ENCODE data around the gene DMXL1. TPM values are rescaled to one million over a fixed set of nuclear protein-coding genes. Genes with fewer than 3 reads are reported as not detected.

Gene DMXL1
- total and polyA plus RNA-seq, 4 donors, result 8.8 to 125 (median 27.0) TPM

DNA sequence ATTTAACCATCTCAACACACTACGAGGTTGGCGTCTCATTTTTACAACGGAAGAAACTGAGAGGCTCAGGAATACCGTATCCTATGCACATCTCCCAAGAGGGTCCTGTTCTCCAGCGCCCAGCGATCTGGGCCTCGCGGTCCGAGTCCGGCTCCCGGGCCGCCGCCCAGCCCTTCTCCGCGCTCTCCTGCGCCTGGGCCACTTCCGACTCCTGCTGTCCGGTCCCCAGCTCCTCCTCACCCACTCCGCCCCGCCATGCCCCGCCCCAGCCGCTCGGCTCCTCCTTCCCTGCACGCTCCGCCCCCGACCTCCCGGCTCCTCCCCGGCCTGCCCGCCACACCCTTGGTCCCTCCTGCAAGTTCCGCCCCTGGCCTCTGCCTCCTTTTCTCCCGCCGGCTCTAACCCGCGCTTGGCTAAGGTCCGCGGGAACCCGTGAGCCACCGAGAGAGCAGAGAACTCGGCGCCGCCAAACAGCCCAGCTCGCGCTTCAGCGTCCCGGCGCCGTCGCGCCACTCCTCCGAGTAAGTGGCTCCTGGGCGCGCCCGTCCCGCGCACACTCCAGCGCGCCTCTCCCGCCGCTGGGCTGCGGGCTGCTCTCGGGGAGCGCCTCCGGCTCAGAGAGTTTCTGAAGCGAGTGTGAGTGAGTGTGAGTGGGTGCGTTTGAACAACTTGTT is 197.6 kb downstream of the DMXL1 start:
- H3K27me3 ChIP-seq (ENCODE audit: control insufficient read depth in 3 of 3, insufficient read depth in 3 of 3, low read length in 2 of 3), result no peaks in the 10 kb centered on the region
- TF ChIP-seq, protein P1, sequence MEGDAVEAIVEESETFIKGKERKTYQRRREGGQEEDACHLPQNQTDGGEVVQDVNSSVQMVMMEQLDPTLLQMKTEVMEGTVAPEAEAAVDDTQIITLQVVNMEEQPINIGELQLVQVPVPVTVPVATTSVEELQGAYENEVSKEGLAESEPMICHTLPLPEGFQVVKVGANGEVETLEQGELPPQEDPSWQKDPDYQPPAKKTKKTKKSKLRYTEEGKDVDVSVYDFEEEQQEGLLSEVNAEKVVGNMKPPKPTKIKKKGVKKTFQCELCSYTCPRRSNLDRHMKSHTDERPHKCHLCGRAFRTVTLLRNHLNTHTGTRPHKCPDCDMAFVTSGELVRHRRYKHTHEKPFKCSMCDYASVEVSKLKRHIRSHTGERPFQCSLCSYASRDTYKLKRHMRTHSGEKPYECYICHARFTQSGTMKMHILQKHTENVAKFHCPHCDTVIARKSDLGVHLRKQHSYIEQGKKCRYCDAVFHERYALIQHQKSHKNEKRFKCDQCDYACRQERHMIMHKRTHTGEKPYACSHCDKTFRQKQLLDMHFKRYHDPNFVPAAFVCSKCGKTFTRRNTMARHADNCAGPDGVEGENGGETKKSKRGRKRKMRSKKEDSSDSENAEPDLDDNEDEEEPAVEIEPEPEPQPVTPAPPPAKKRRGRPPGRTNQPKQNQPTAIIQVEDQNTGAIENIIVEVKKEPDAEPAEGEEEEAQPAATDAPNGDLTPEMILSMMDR (IDR thresholded peaks at IDR 0.05; ENCODE audit: control extremely low read depth, extremely low read depth), result no peak
- WGBS, 2 donors, result 0 to 1% methylated on average over 59 to 65 of the region's 65 CpGs
- peak; percentile 95 to 97 (median 97) for DNase-seq
- H3K4me3 ChIP-seq, result peak overlapping the region; percentile 64
- H3K9ac ChIP-seq (ENCODE audit: insufficient read depth in 1 of 2, low read length in 2 of 2), result peak overlapping the region; percentile 59 to 86
- H3K4me1 ChIP-seq (ENCODE audit: control insufficient read depth in 5 of 5, insufficient read depth in 5 of 5, low read length in 5 of 5), result peaks cover 4 to 22% (median 8%) of the 10 kb centered on the region in 5 donors
- peak overlapping the region; percentile 87 to 89 for H3K27ac ChIP-seq (ENCODE audit: low read depth in 1 of 2, low read length in 1 of 2)
- no peaks in the 10 kb centered on the region for H3K36me3 ChIP-seq (ENCODE audit: control insufficient read depth in 4 of 4, insufficient read depth in 4 of 4, low read length in 4 of 4)
- peak; percentile 99 for ATAC-seq (ENCODE audit: insufficient read depth, low FRiP score)
- no peaks in the 10 kb centered on the region for H3K9me3 ChIP-seq (ENCODE audit: control insufficient read depth in 4 of 4, insufficient read depth in 3 of 4, low read length in 3 of 4)

DNA sequence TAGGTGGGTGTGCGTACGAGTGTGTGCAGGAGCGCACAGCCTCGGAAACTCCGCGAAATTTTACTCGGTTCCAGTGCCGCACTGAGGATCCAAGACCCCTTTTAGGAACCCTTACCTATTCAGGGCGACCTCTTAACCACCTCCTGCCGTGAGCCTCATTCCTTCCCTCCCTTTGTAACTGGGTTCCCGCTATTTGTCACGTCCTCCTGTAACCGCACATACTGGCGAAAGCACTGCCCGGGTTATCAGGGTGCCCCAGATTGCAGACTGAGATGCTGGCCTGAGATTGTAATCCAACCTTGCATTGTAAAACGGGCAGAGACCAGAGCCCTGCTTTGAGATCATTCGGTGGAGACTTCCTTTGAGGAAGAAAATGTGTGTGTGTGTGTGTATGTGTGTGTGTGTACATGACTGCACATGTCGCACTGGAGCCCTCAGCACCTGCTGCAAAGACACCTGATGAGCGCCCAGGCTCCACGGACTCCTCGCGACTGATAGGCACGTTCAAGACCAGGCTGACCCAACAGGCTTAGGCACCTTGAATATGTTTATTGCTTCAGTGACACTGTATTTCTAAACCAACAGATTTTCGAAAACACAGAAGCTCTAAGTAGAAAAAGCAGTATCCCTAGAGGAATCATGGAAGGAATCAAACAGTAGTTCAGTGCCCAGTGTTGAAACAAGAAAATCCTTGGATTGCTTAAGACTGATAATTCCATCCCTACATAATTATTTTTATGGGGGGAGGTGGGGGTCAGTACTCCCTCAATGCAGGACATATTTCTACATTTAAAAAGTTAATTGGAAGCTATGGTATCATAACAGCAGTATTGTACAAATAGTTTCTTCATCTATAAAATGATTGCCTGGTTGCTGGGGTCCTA is 198.4 kb downstream of the DMXL1 start:
- Histone ChIP-seq H3K9ac (ENCODE audit: insufficient read depth in 1 of 2, low read length in 2 of 2) (peak overlapping the region; percentile 47 to 86), H3K4me1 (ENCODE audit: control insufficient read depth in 5 of 5, insufficient read depth in 5 of 5, low read length in 5 of 5) (peaks cover 4 to 24% (median 8%) of the 10 kb centered on the region in 5 donors), H3K27me3 (ENCODE audit: control insufficient read depth in 3 of 3, insufficient read depth in 3 of 3, low read length in 2 of 3) (no peaks in the 10 kb centered on the region), H3K36me3 (ENCODE audit: control insufficient read depth in 4 of 4, insufficient read depth in 4 of 4, low read length in 4 of 4) (no peaks in the 10 kb centered on the region), H3K27ac (ENCODE audit: low read depth in 1 of 2, low read length in 1 of 2) (peak overlapping the region; percentile 87 to 89), H3K9me3 (ENCODE audit: control insufficient read depth in 4 of 4, insufficient read depth in 3 of 4, low read length in 3 of 4) (no peaks in the 10 kb centered on the region), H3K4me3 (peak overlapping the region; percentile 64)
- TF ChIP-seq, protein P1 (IDR thresholded peaks at IDR 0.05; ENCODE audit: control extremely low read depth, extremely low read depth), result no peak
- ATAC-seq (ENCODE audit: insufficient read depth, low FRiP score) (peak; percentile 1), DNase-seq (peak; percentile 17 to 56 (median 49))
- WGBS, 2 donors, result 5 to 7% methylated on average over 24 of the region's 24 CpGs

DNA sequence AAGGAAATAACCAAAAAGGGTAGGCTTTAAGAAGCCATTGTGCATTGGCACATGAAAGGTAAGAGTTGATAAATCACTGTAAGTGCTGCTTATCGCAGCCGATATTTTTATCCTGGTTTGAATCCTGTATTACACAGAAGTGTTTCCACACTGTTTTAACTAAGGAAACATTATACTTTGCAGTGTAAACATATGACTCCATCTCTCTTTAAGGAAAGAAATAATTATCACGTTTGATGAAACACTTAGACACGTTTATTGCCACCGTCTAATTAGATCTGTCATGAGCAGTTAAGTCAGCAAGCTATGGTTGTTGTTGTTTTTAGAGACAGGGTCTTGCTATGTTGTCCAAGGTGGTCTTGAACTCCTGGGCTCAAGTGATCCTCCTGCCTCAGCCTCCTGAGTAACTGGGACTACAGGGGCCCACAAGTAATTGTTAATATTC is 199.3 kb downstream of the DMXL1 start:
- TF ChIP-seq, protein P1 (IDR thresholded peaks at IDR 0.05; ENCODE audit: control extremely low read depth, extremely low read depth), result no peak
- H3K36me3 ChIP-seq (ENCODE audit: control insufficient read depth in 4 of 4, insufficient read depth in 4 of 4, low read length in 4 of 4), result no peaks in the 10 kb centered on the region
- no peak overlapping the region for H3K4me3 ChIP-seq
- no peak overlapping the region for H3K9ac ChIP-seq (ENCODE audit: insufficient read depth in 1 of 2, low read length in 2 of 2)
- DNase-seq (no peak), ATAC-seq (ENCODE audit: insufficient read depth, low FRiP score) (no peak)
- peaks cover 4 to 24% (median 10%) of the 10 kb centered on the region in 5 donors for H3K4me1 ChIP-seq (ENCODE audit: control insufficient read depth in 5 of 5, insufficient read depth in 5 of 5, low read length in 5 of 5)
- 27 to 37% methylated on average over 5 of the region's 5 CpGs for WGBS, 2 donors
- no peak overlapping the region for H3K27ac ChIP-seq (ENCODE audit: low read depth in 1 of 2, low read length in 1 of 2)
- H3K9me3 ChIP-seq (ENCODE audit: control insufficient read depth in 4 of 4, insufficient read depth in 3 of 4, low read length in 3 of 4), result no peaks in the 10 kb centered on the region
- H3K27me3 ChIP-seq (ENCODE audit: control insufficient read depth in 3 of 3, insufficient read depth in 3 of 3, low read length in 2 of 3), result no peaks in the 10 kb centered on the region
